ENCODE measurements around the gene DENND1B. TPM values are rescaled to one million over a fixed set of nuclear protein-coding genes. Genes with fewer than 3 reads are reported as not detected.

The DENND1B gene
- total RNA-seq, 1 experiment from 2014 or later: 9.6 TPM

DNA sequence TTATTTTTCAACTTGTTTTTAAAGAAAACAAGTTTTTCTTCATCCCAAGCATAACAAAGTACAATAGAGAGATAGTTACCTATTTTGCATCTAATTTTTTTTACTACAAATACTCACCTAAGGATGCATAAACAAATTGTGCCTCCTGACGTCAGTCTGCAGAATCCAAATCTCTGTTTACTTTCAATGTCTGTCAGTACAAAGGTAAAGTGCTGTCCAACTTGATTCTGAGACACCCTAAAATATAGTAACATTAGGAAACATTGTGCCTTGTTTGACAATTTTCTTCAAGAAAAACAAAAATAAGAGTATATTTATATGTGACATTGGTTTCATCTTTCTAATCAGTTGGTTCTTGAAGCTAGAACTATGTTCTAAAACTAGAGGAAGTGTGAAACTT lies 103.4 kb downstream of the DENND1B start:
- Histone ChIP-seq H3K4me2 (ENCODE audit: low read length) (no peak overlapping the region), H3K36me3 (ENCODE audit: control insufficient read depth in 1 of 2, insufficient read depth in 2 of 2, low read length in 2 of 2) (no peaks in the 10 kb centered on the region), H3K79me2 (ENCODE audit: insufficient read depth, low read length) (no peaks in the 10 kb centered on the region), H3K9ac (ENCODE audit: low read length) (no peak overlapping the region), H3K4me1 (ENCODE audit: control insufficient read depth in 1 of 2, insufficient read depth in 2 of 2, low read length in 2 of 2) (no peaks in the 10 kb centered on the region), H3K9me3 (ENCODE audit: control insufficient read depth in 1 of 2, insufficient read depth in 1 of 2, low read depth in 1 of 2, low read length in 2 of 2) (no peaks in the 10 kb centered on the region), H3K27me3 (ENCODE audit: insufficient read depth, low read length) (no peaks in the 10 kb centered on the region), H3K9me2 (ENCODE audit: insufficient read depth) (no peaks in the 10 kb centered on the region), H3K4me3 (replicated peaks in 1 of 2; ENCODE audit: low read depth in 1 of 2, low read length in 2 of 2) (no peak overlapping the region), H2AFZ (ENCODE audit: low read depth, low read length, poor library complexity, severe bottlenecking) (no peak overlapping the region), H4K20me1 (ENCODE audit: insufficient read depth) (no peaks in the 10 kb centered on the region), H3K27ac (ENCODE audit: low read depth, low read length) (no peak overlapping the region)
- ATAC-seq (no peak), DNase-seq (ENCODE audit: low read depth, low spot score) (no peak)
- POLR2A ChIA-PET: no interaction called here
- TF ChIP-seq TCF7L2 (IDR thresholded peaks at IDR 0.05; ENCODE audit: borderline replicate concordance, extremely low read depth, insufficient read depth, insufficient read length) (no peak), ZBTB33 (IDR thresholded peaks at IDR 0.05; ENCODE audit: extremely low read depth, insufficient replicate concordance, low read length) (no peak), CEBPB (IDR thresholded peaks at IDR 0.05; ENCODE audit: low read depth) (no peak), SRF (IDR thresholded peaks at IDR 0.05; ENCODE audit: low read depth) (no peak), RAD21 (IDR thresholded peaks at IDR 0.05; ENCODE audit: low read depth) (no peak), EGR1 (IDR thresholded peaks at IDR 0.05; ENCODE audit: low read depth) (no peak), MAX (IDR thresholded peaks at IDR 0.05) (no peak), EZH2 (IDR thresholded peaks at IDR 0.05) (no peak), YY1 (IDR thresholded peaks at IDR 0.05; ENCODE audit: extremely low read depth, insufficient replicate concordance, low read depth, low read length) (no peak), JUND (IDR thresholded peaks at IDR 0.05) (no peak), ZNF274 (IDR thresholded peaks at IDR 0.05; ENCODE audit: low read depth, low read length) (no peak)
- TF ChIP-seq, protein P1, sequence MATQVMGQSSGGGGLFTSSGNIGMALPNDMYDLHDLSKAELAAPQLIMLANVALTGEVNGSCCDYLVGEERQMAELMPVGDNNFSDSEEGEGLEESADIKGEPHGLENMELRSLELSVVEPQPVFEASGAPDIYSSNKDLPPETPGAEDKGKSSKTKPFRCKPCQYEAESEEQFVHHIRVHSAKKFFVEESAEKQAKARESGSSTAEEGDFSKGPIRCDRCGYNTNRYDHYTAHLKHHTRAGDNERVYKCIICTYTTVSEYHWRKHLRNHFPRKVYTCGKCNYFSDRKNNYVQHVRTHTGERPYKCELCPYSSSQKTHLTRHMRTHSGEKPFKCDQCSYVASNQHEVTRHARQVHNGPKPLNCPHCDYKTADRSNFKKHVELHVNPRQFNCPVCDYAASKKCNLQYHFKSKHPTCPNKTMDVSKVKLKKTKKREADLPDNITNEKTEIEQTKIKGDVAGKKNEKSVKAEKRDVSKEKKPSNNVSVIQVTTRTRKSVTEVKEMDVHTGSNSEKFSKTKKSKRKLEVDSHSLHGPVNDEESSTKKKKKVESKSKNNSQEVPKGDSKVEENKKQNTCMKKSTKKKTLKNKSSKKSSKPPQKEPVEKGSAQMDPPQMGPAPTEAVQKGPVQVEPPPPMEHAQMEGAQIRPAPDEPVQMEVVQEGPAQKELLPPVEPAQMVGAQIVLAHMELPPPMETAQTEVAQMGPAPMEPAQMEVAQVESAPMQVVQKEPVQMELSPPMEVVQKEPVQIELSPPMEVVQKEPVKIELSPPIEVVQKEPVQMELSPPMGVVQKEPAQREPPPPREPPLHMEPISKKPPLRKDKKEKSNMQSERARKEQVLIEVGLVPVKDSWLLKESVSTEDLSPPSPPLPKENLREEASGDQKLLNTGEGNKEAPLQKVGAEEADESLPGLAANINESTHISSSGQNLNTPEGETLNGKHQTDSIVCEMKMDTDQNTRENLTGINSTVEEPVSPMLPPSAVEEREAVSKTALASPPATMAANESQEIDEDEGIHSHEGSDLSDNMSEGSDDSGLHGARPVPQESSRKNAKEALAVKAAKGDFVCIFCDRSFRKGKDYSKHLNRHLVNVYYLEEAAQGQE (IDR thresholded peaks at IDR 0.05; ENCODE audit: low read depth): no peak
- CTCF ChIA-PET: no interaction called here
- intact Hi-C loops (cut with micrococcal nuclease): no loop called here
- RAD21 ChIA-PET (ENCODE audit: low non-redundant PET in 1 of 2, low total read pairs in 2 of 2, uncharacterized antibody in 2 of 2, unreplicated experiment in 2 of 2): no interaction called here
- BruUV-seq (replicated peaks): no TSS peak

All from HCT116 (cell line).